ENCODE measurements around the gene KRT5.
"Not testable (repeated sequence)": the region's sequence is repeated elsewhere in the genome, so short reads cannot be mapped to it uniquely, and the experiment has no call there.

KRT5 gene

GRCh38 chr12:52513736-52514135, 6.5 kb downstream of the KRT5 start:
- ChIA-PET CTCF (interaction anchor here (0.9 kb wide), 1 partner anchor 31 kb away, joined by 3 read pairs; no protein-coding TSS in a partner anchor), POLR2A (no interaction called here)
- TF ChIP-seq CTCF (IDR thresholded peaks at IDR 0.05; ENCODE audit: control extremely low read depth, extremely low read depth, low read depth, missing control alignments) = no peak
- no peak for DNase-seq (ENCODE audit: extremely low spot score)

GRCh38 chr12:52508211-52508610, 12.0 kb downstream of the KRT5 start:
- TF ChIP-seq CTCF (IDR thresholded peaks at IDR 0.05; ENCODE audit: control extremely low read depth, extremely low read depth, low read depth, missing control alignments) = no peak
- POLR2A ChIA-PET = no interaction called here
- CTCF ChIA-PET = interaction anchor here (0.8 to 1.7 kb wide), 3 partner anchors 13 to 23 kb away, joined by 3 to 5 read pairs (median 3); partner anchors contain the start of genes KRT5 and KRT6A
- no peak for DNase-seq (ENCODE audit: extremely low spot score)

- no peak for DNase-seq (ENCODE audit: extremely low spot score)
- CTCF ChIA-PET = interaction anchor here (0.8 to 1.7 kb wide), 6 partner anchors 9 to 48 kb away, joined by 3 to 6 read pairs (median 3); partner anchors contain the start of genes KRT5 and KRT6A
- TF ChIP-seq CTCF (IDR thresholded peaks at IDR 0.05; ENCODE audit: control extremely low read depth, extremely low read depth, low read depth, missing control alignments) = peak; percentile 45
- POLR2A ChIA-PET = no interaction called here
Observed at GRCh38 chr12:52506858-52507715, 13.1 kb downstream of the KRT5 start.

GRCh38 chr12:52502877-52503276, 17.3 kb downstream of the KRT5 start:
- no peak for DNase-seq (ENCODE audit: extremely low spot score)
- no peak for TF ChIP-seq CTCF (IDR thresholded peaks at IDR 0.05; ENCODE audit: control extremely low read depth, extremely low read depth, low read depth, missing control alignments)

GRCh38 chr12:52501490-52501889, 18.7 kb downstream of the KRT5 start:
- no peak for TF ChIP-seq CTCF (IDR thresholded peaks at IDR 0.05; ENCODE audit: control extremely low read depth, extremely low read depth, low read depth, missing control alignments)
- DNase-seq (ENCODE audit: extremely low spot score) = no peak
- CTCF ChIA-PET = no interaction called here
- POLR2A ChIA-PET = no interaction called here

More at GRCh38 chr12:52502877-52503276, 17.3 kb downstream of the KRT5 start:
- CTCF ChIA-PET = no interaction called here
- POLR2A ChIA-PET = no interaction called here

GRCh38 chr12:52500574-52500973, 19.6 kb downstream of the KRT5 start:
- CTCF ChIA-PET; POLR2A ChIA-PET; DNase-seq (ENCODE audit: extremely low spot score): not testable (repeated sequence)

- no peak for DNase-seq (ENCODE audit: extremely low spot score)
- CTCF ChIA-PET = no interaction called here
- POLR2A ChIA-PET = no interaction called here
- no peak for TF ChIP-seq CTCF (IDR thresholded peaks at IDR 0.05; ENCODE audit: control extremely low read depth, extremely low read depth, low read depth, missing control alignments)
Observed at GRCh38 chr12:52499806-52500560, 20.2 kb downstream of the KRT5 start.
